ENCODE results near the gene NMRK1.

DNA sequence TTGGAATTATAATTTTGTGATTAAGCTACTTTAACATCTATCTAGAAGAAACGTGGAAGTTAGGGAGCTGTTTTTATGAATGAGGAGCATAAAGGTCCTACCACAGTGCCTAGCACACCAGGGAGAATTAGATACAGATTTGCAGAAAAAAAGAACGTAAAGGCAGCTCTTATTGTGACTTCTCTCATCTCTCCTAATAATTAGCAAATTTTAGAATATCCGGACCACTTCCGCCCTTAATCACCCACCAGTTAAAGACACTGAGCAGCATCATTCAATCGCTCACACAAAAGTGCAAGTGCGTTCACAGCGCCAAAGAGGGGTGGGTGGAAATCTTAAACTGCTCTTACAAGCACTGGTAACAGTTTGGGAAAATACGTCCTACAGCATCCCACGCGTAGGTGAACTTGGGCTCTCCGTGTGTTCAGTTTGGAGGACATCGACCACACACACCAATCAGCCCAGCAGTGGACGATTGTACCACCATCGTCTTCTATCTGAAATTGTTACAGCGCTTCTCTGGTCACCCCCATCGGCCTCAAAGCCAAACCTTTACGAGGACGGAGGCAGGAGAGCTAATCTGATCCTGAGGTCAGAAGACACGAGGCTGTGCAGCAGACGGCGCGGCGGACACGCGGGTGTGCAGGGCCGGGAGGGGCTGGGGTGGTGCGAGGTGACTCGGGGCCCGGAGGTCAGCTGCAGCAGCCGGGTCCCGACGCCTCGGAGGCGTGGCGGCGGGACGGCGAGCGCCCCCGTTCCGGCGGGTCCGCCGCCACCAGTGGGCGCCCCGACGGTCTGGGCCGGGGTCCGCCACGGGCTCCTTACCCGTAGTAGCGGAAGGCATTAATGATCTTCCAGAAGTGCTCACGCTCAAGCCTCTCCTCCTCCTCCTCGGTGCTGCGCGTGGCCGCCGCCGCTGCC is 60.5 kb downstream of the NMRK1 start:
- TF ChIP-seq, protein P1, sequence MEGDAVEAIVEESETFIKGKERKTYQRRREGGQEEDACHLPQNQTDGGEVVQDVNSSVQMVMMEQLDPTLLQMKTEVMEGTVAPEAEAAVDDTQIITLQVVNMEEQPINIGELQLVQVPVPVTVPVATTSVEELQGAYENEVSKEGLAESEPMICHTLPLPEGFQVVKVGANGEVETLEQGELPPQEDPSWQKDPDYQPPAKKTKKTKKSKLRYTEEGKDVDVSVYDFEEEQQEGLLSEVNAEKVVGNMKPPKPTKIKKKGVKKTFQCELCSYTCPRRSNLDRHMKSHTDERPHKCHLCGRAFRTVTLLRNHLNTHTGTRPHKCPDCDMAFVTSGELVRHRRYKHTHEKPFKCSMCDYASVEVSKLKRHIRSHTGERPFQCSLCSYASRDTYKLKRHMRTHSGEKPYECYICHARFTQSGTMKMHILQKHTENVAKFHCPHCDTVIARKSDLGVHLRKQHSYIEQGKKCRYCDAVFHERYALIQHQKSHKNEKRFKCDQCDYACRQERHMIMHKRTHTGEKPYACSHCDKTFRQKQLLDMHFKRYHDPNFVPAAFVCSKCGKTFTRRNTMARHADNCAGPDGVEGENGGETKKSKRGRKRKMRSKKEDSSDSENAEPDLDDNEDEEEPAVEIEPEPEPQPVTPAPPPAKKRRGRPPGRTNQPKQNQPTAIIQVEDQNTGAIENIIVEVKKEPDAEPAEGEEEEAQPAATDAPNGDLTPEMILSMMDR (conservative IDR thresholded peaks at IDR 0.05; ENCODE audit: low read depth in 2 of 2): peak in 1 of 2 experiments; percentile 16; a peak in 2 of 4 replicates
- TF ChIP-seq CREB1 (CRISPR knock-in tag; IDR thresholded peaks at IDR 0.05; ENCODE audit: low read depth) (0 out of 2 replicates have a peak, but pooled peaks have one; percentile 15), EZH2 (IDR thresholded peaks at IDR 0.05; ENCODE audit: low read depth, unreplicated experiment) (no peak)
- TF ChIP-seq, protein P2, sequence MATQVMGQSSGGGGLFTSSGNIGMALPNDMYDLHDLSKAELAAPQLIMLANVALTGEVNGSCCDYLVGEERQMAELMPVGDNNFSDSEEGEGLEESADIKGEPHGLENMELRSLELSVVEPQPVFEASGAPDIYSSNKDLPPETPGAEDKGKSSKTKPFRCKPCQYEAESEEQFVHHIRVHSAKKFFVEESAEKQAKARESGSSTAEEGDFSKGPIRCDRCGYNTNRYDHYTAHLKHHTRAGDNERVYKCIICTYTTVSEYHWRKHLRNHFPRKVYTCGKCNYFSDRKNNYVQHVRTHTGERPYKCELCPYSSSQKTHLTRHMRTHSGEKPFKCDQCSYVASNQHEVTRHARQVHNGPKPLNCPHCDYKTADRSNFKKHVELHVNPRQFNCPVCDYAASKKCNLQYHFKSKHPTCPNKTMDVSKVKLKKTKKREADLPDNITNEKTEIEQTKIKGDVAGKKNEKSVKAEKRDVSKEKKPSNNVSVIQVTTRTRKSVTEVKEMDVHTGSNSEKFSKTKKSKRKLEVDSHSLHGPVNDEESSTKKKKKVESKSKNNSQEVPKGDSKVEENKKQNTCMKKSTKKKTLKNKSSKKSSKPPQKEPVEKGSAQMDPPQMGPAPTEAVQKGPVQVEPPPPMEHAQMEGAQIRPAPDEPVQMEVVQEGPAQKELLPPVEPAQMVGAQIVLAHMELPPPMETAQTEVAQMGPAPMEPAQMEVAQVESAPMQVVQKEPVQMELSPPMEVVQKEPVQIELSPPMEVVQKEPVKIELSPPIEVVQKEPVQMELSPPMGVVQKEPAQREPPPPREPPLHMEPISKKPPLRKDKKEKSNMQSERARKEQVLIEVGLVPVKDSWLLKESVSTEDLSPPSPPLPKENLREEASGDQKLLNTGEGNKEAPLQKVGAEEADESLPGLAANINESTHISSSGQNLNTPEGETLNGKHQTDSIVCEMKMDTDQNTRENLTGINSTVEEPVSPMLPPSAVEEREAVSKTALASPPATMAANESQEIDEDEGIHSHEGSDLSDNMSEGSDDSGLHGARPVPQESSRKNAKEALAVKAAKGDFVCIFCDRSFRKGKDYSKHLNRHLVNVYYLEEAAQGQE (IDR thresholded peaks at IDR 0.05; ENCODE audit: unreplicated experiment): no peak
